H9 (cell line): ENCODE results near the gene P2RX6. TPM values are rescaled to one million over a fixed set of nuclear protein-coding genes. Genes with fewer than 3 reads are reported as not detected.

ENCODE experiments used
- DNase-seq: peaks from one replicate; pipeline ENCODE4 v3.0.0-alpha.2; 2017
- H2AFZ ChIP-seq: one replicate; pipeline ENCODE4 v1.6.1; 2013; ENCODE audit warnings: mild to moderate bottlenecking, low read length, control low read depth, moderate library complexity
- H2AK5ac ChIP-seq: 2 replicates; pipeline ENCODE4 v1.6.1; 2013; ENCODE audit warnings: low read length, control low read depth, mixed read lengths; ENCODE audit not compliant: insufficient read length
- H2BK120ac ChIP-seq: one replicate; pipeline ENCODE4 v1.6.1; 2013; ENCODE audit warnings: low read depth, mild to moderate bottlenecking, low read length, control low read depth, inconsistent platforms; ENCODE audit not compliant: poor library complexity, severe bottlenecking
- H2BK12ac ChIP-seq: 2 replicates; pipeline ENCODE4 v1.6.1; 2013; ENCODE audit warnings: low read length, control low read depth, mixed read lengths, low read depth; ENCODE audit not compliant: insufficient read length
- H2BK15ac ChIP-seq: 2 replicates; pipeline ENCODE4 v1.6.1; 2013; ENCODE audit warnings: low read depth, low read length, control low read depth
- H2BK20ac ChIP-seq: one replicate; pipeline ENCODE4 v1.6.1; 2013; ENCODE audit warnings: low read depth, mild to moderate bottlenecking, low read length, control low read depth, inconsistent platforms; ENCODE audit not compliant: poor library complexity, severe bottlenecking
- H2BK5ac ChIP-seq: 2 replicates; pipeline ENCODE4 v1.6.1; 2013; ENCODE audit warnings: low read length, control low read depth, mixed read lengths; ENCODE audit not compliant: insufficient read length
- H3K14ac ChIP-seq: 2 replicates; pipeline ENCODE4 v1.6.1; 2013; ENCODE audit warnings: low read length, control low read depth; ENCODE audit not compliant: insufficient read depth
- H3K18ac ChIP-seq: 2 replicates; pipeline ENCODE4 v1.6.1; 2013; ENCODE audit warnings: low read depth, mild to moderate bottlenecking, mixed read lengths, low read length, control low read depth; ENCODE audit not compliant: insufficient read length
- H3K23ac ChIP-seq: 2 replicates; pipeline ENCODE4 v1.6.1; 2013; ENCODE audit warnings: low read length, control low read depth, mixed read lengths, low read depth; ENCODE audit not compliant: insufficient read length
- H3K23me2 ChIP-seq: 2 replicates; pipeline ENCODE4 v1.6.1; 2013; ENCODE audit warnings: low read depth, mild to moderate bottlenecking, mixed read lengths, low read length, control low read depth; ENCODE audit not compliant: insufficient read length, poor library complexity, severe bottlenecking
- H3K27ac ChIP-seq: 2 replicates; pipeline ENCODE4 v1.5.1; 2013; ENCODE audit warnings: low read length, control low read depth, mixed read lengths, low read depth; ENCODE audit not compliant: insufficient read length
- H3K27me3 ChIP-seq: 2 replicates; pipeline ENCODE4 v1.6.1; 2013; ENCODE audit warnings: low read length, control low read depth, inconsistent platforms; ENCODE audit not compliant: insufficient read depth
- H3K4ac ChIP-seq: 2 replicates; pipeline ENCODE4 v1.6.1; 2013; ENCODE audit warnings: low read depth, mild to moderate bottlenecking, control low read depth, inconsistent platforms, low read length, moderate library complexity
- H3K4me1 ChIP-seq: 2 replicates; pipeline ENCODE4 v1.6.1; 2013; ENCODE audit warnings: low read length, control low read depth, inconsistent platforms; ENCODE audit not compliant: insufficient read depth
- H3K4me2 ChIP-seq: 2 replicates; pipeline ENCODE4 v1.6.1; 2013; ENCODE audit warnings: low read length, control low read depth, mixed read lengths; ENCODE audit not compliant: insufficient read length, insufficient read depth
- H3K56ac ChIP-seq: 2 replicates; pipeline ENCODE4 v1.6.1; 2013; ENCODE audit warnings: low read depth, mild to moderate bottlenecking, mixed read lengths, low read length, control low read depth; ENCODE audit not compliant: insufficient read length
- H3K79me1 ChIP-seq: 2 replicates; pipeline ENCODE4 v1.6.1; 2013; ENCODE audit warnings: low read depth, mild to moderate bottlenecking, moderate library complexity, low read length, control low read depth, inconsistent platforms; ENCODE audit not compliant: insufficient read depth, poor library complexity, severe bottlenecking
- H3K79me2 ChIP-seq: 2 replicates; pipeline ENCODE4 v1.6.1; 2013; ENCODE audit warnings: low read length, control low read depth, inconsistent platforms; ENCODE audit not compliant: insufficient read depth
- H3K9ac ChIP-seq: 2 replicates; pipeline ENCODE4 v1.6.1; 2013; ENCODE audit warnings: low read length, control low read depth, mixed read lengths; ENCODE audit not compliant: insufficient read length; ENCODE audit errors: extremely low read depth
- H3K9me3 ChIP-seq: one replicate; pipeline ENCODE4 v1.6.1; 2013; ENCODE audit warnings: low read depth, low read length, inconsistent platforms; ENCODE audit not compliant: control insufficient read depth
- H3T11ph ChIP-seq: one replicate; pipeline ENCODE4 v1.6.1; 2013; ENCODE audit warnings: mild to moderate bottlenecking, low read length, control low read depth, inconsistent platforms
- H4K20me1 ChIP-seq: one replicate; pipeline ENCODE4 v1.6.1; 2013; ENCODE audit not compliant: control insufficient read depth, insufficient read length, insufficient read depth
- H4K5ac ChIP-seq: 2 replicates; pipeline ENCODE4 v1.6.1; 2013; ENCODE audit warnings: low read depth, mild to moderate bottlenecking, mixed read lengths, low read length, control low read depth; ENCODE audit not compliant: insufficient read length
- H4K8ac ChIP-seq: replicated peaks from 2 replicates; pipeline ENCODE4 v1.6.1; 2013; ENCODE audit warnings: low read length, control low read depth, mixed read lengths, low read depth; ENCODE audit not compliant: insufficient read length
- H4K91ac ChIP-seq: 2 replicates; pipeline ENCODE4 v1.6.1; 2013; ENCODE audit warnings: low read depth, mild to moderate bottlenecking, moderate library complexity, mixed read lengths, low read length, control low read depth; ENCODE audit not compliant: insufficient read length
- H3K27ac Mint-ChIP-seq, 3 experiments: 2 replicates in 2 of 3; 3 replicates in 1 of 3; pipeline ENCODE4 v1.8.0; 2020 to 2021; ENCODE audit warnings: mixed read lengths in 3 of 3, mild to moderate bottlenecking in 1 of 3, moderate library complexity in 1 of 3
- H3K27me3 Mint-ChIP-seq: 2 replicates; pipeline ENCODE4 v1.8.0; 2021; ENCODE audit warnings: low read depth, mild to moderate bottlenecking, moderate library complexity, mixed read lengths
- H3K36me3 Mint-ChIP-seq, 3 experiments: 2 replicates in 2 of 3; 3 replicates in 1 of 3; pipeline ENCODE4 v1.8.0; 2020 to 2021; ENCODE audit warnings: low read depth in 3 of 3, mixed read lengths in 3 of 3; ENCODE audit not compliant: insufficient read depth in 1 of 3
- H3K4me1 Mint-ChIP-seq, 2 experiments: 2 replicates each; pipeline ENCODE4 v1.8.0; 2020; ENCODE audit warnings: mixed read lengths in 2 of 2
- H3K4me3 Mint-ChIP-seq, 2 experiments: 2 replicates in 1 of 2; 3 replicates in 1 of 2; pipeline ENCODE4 v1.8.0; 2020 to 2021; ENCODE audit warnings: mild to moderate bottlenecking in 2 of 2, mixed read lengths in 2 of 2, moderate library complexity in 1 of 2
- H3K9me3 Mint-ChIP-seq, 2 experiments: 2 replicates in 1 of 2; 3 replicates in 1 of 2; pipeline ENCODE4 v1.8.0; 2020; ENCODE audit warnings: mild to moderate bottlenecking in 2 of 2, mixed read lengths in 2 of 2, moderate library complexity in 1 of 2
- CTCF ChIP-seq: fragments of 200-600 bp; sonication (generic); conservative IDR thresholded peaks from 3 replicates; pipeline ENCODE4 v1.8.0; 2021; ENCODE audit warnings: antibody characterized with exemption, mild to moderate bottlenecking
- WGBS: extraction: QIAGEN DNeasy Blood & Tissue Kit; methylation state at CpG from one replicate; pipeline ENCODE4 v1.1.7; 2013; ENCODE audit warnings: missing lambda C conversion rate, low lambda C conversion rate, mixed read lengths; ENCODE audit not compliant: insufficient read length; ENCODE audit errors: extremely low coverage; 5-methylcytosine and 5-hydroxymethylcytosine counted together
- total RNA-seq: library from RNA; stranded (reverse); gene quantifications from 2 replicates; pipeline ENCODE4 v1.2.1, GENCODE V29; 2021

The P2RX6 gene
- total RNA-seq, 1 experiment from 2014 or later = not detected

GRCh38 chr22:20978419-20978818, 36.5 kb upstream of the P2RX6 start:
- no peak overlapping the region for H2BK5ac ChIP-seq
- no peaks in the 10 kb centered on the region for H3K79me2 ChIP-seq
- H4K91ac ChIP-seq = no peak overlapping the region
- no peak for DNase-seq
- no peak overlapping the region for H3T11ph ChIP-seq
- no peak overlapping the region for H2BK20ac ChIP-seq
- no peak overlapping the region for H4K8ac ChIP-seq
- H3K18ac ChIP-seq = no peak overlapping the region
- H3K27ac ChIP-seq = no peak overlapping the region
- H3K23ac ChIP-seq = no peak overlapping the region
- H3K79me1 ChIP-seq = no peaks in the 10 kb centered on the region
- no peak overlapping the region for H2BK120ac ChIP-seq
- no peaks in the 10 kb centered on the region for H4K20me1 ChIP-seq
- 0 out of 2 replicates have a peak, but pooled peaks cover 2% of the 10 kb centered on the region for H3K4me1 ChIP-seq
- peaks cover 13 to 15% of the 10 kb centered on the region in 2 experiments for H3K9me3 Mint-ChIP-seq
- H2AFZ ChIP-seq = no peak overlapping the region
- peaks cover 14% of the 10 kb centered on the region for H3K23me2 ChIP-seq
- no peak overlapping the region; a peak in 1 of 7 replicates for H3K27ac Mint-ChIP-seq
- no peak overlapping the region for H3K56ac ChIP-seq
- peaks cover 66% of the 10 kb centered on the region for H3K27me3 Mint-ChIP-seq
- no peak overlapping the region for H3K9ac ChIP-seq
- no peak overlapping the region for H3K14ac ChIP-seq
- H2BK15ac ChIP-seq = no peak overlapping the region
- no peak overlapping the region for H2AK5ac ChIP-seq
- no peak overlapping the region for H4K5ac ChIP-seq
- no peak overlapping the region for H3K4ac ChIP-seq
- H3K4me3 Mint-ChIP-seq = no peak overlapping the region; a peak in 1 of 5 replicates
- H3K4me2 ChIP-seq = no peak overlapping the region
- peaks cover 0 to 8% (median 4%) of the 10 kb centered on the region in 3 experiments; a peak in 4 of 7 replicates for H3K36me3 Mint-ChIP-seq
- H3K9me3 ChIP-seq = no peaks in the 10 kb centered on the region
- no peak overlapping the region for H2BK12ac ChIP-seq
- no peaks in the 10 kb centered on the region; the same call in 1 of the 2 replicates for H3K27me3 ChIP-seq
- no CpG with 5 or more reads among the region's 2 CpGs for WGBS
- peaks cover 30 to 35% of the 10 kb centered on the region in 2 experiments for H3K4me1 Mint-ChIP-seq
- TF ChIP-seq CTCF = no peak
